GM12878 (cell line): ENCODE results near the gene KIFC3. TPM values are rescaled to one million over a fixed set of nuclear protein-coding genes. Genes with fewer than 3 reads are reported as not detected.

Source experiments
- ATAC-seq: fragments of 200-7000 bp; cut with Tn5 transposase; 3 replicates; pipeline ENCODE4 v1.9.1; 2020; ENCODE audit warnings: mild to moderate bottlenecking, moderate library complexity
- BruUV-seq: library from RNA; stranded (reverse); fragments of 400-500 nt; replicated peaks from 2 replicates; lab custom pipeline; 2021; lab: Mats Ljungman, UMichigan
- CTCF ChIA-PET: fragments of 300-600 bp; sonication (Branson Sonifier 250); formaldehyde crosslinking; extraction: SDS; loops from one replicate; lab custom pipeline; 2021; ENCODE audit warnings: inconsistent platforms; lab: Yijun Ruan, JAX
- POLR2A ChIA-PET: fragments of 350-600 bp; formaldehyde crosslinking; extraction: SDS; loops from one replicate; lab custom pipeline; 2021; ENCODE audit warnings: inconsistent platforms; lab: Charles Lee
- RAD21 ChIA-PET: fragments of 300-600 bp; sonication (Branson Sonifier 250); formaldehyde crosslinking; loops from one replicate; lab custom pipeline; 2023; ENCODE audit warnings: antibody characterized with exemption; ENCODE audit not compliant: unreplicated experiment; lab: Charles Lee
- SMC1A ChIA-PET: fragments of 300-600 bp; sonication (Branson Sonifier 250); formaldehyde crosslinking; loops from one replicate; lab custom pipeline; 2023; ENCODE audit not compliant: unreplicated experiment, uncharacterized antibody; lab: Charles Lee
- DNase-seq: peaks from one replicate; pipeline ENCODE4 v3.0.0-alpha.2; 2011; ENCODE audit warnings: low read depth, low spot score
- FAIRE-seq: peaks from 3 replicates; lab custom pipeline; 2011; peaks lifted over from hg19 to GRCh38; lab: Jason Lieb, UNC
- H2AFZ ChIP-seq: 2 replicates; pipeline ENCODE4 v1.6.0; 2011; ENCODE audit warnings: low read depth, low read length, control low read depth; ENCODE audit not compliant: control insufficient read depth
- H3K27ac ChIP-seq: 2 replicates; pipeline ENCODE4 v1.5.1; 2011; ENCODE audit warnings: control low read depth; ENCODE audit not compliant: control insufficient read depth, insufficient read depth
- H3K27me3 ChIP-seq, 2 experiments: replicated peaks in 1 of 2; 2 replicates each; pipeline versions ENCODE4 v1.6.0 to v1.6.1; 2011; ENCODE audit warnings: low read length in 1 of 2; ENCODE audit not compliant: control insufficient read depth in 2 of 2, insufficient read depth in 2 of 2
- H3K36me3 ChIP-seq, 2 experiments: 2 replicates each; pipeline ENCODE4 v1.5.1; 2011; ENCODE audit warnings: low read length in 1 of 2; ENCODE audit not compliant: control insufficient read depth in 2 of 2, insufficient read depth in 2 of 2
- H3K4me1 ChIP-seq: 2 replicates; pipeline ENCODE4 v1.6.1; 2011; ENCODE audit warnings: mild to moderate bottlenecking, low read length, moderate library complexity, mixed read lengths; ENCODE audit not compliant: control insufficient read depth, insufficient read depth
- H3K4me2 ChIP-seq: 2 replicates; pipeline ENCODE4 v1.6.0; 2011; ENCODE audit warnings: control low read depth; ENCODE audit not compliant: control insufficient read depth, insufficient read depth
- H3K4me3 ChIP-seq: fragments of 200-600 bp; sonication (generic); 2 replicates; pipeline ENCODE4 v1.5.1; 2016
- H3K79me2 ChIP-seq: 2 replicates; pipeline ENCODE4 v1.6.0; 2011; ENCODE audit warnings: low read length; ENCODE audit not compliant: control insufficient read depth, insufficient read depth
- H3K9ac ChIP-seq: 2 replicates; pipeline ENCODE4 v1.8.0; 2011; ENCODE audit warnings: low read length, control low read depth, mixed read lengths; ENCODE audit not compliant: control insufficient read depth, insufficient read depth
- H3K9me3 ChIP-seq: replicated peaks from 3 replicates; pipeline ENCODE4 v1.5.1; 2011; ENCODE audit warnings: mild to moderate bottlenecking, low read length; ENCODE audit not compliant: control insufficient read depth, insufficient read depth
- H4K20me1 ChIP-seq: 2 replicates; pipeline ENCODE4 v1.6.0; 2011; ENCODE audit not compliant: control insufficient read depth, insufficient read depth
- ATF7 ChIP-seq: fragments of 450-650 bp; IDR thresholded peaks from 2 replicates; pipeline ENCODE4 v1.6.1; 2016; ENCODE audit warnings: low read depth, mild to moderate bottlenecking
- CBFB ChIP-seq: IDR thresholded peaks from 2 replicates; pipeline ENCODE4 v1.6.1; 2016; ENCODE audit warnings: antibody characterized with exemption, low read depth
- ELK1 ChIP-seq: IDR thresholded peaks from 2 replicates; pipeline ENCODE4 v1.6.1; 2012; ENCODE audit warnings: low read depth, low read length, improper control_type of control experiment
- MLLT1 ChIP-seq: fragments of 450-650 bp; IDR thresholded peaks from 2 replicates; pipeline ENCODE4 v1.6.1; 2016; ENCODE audit warnings: mild to moderate bottlenecking
- PML ChIP-seq: IDR thresholded peaks from 2 replicates; pipeline ENCODE4 v1.6.1; 2012; ENCODE audit warnings: low read length, inconsistent platforms
- RCOR1 ChIP-seq: conservative IDR thresholded peaks from 2 replicates; pipeline ENCODE4 v1.6.1; 2012; ENCODE audit warnings: low read depth, low read length, improper control_type of control experiment
- SKIL ChIP-seq: fragments of 450-650 bp; IDR thresholded peaks from 2 replicates; pipeline ENCODE4 v1.6.1; 2017; ENCODE audit warnings: mild to moderate bottlenecking, low read depth, inconsistent platforms; ENCODE audit not compliant: poor library complexity, severe bottlenecking
- SREBF1 ChIP-seq: IDR thresholded peaks from 2 replicates; pipeline ENCODE4 v1.6.1; 2012; ENCODE audit warnings: mild to moderate bottlenecking, low read length
- STAT3 ChIP-seq: IDR thresholded peaks from 2 replicates; pipeline ENCODE4 v1.6.1; 2011; ENCODE audit warnings: low read depth, low read length, improper control_type of control experiment
- SUPT20H ChIP-seq: IDR thresholded peaks from 2 replicates; pipeline ENCODE4 v1.6.1; 2011; ENCODE audit warnings: low read depth, mild to moderate bottlenecking, low read length, moderate library complexity, borderline replicate concordance; ENCODE audit not compliant: control insufficient read depth
- SUZ12 ChIP-seq: fragments of 200-600 bp; sonication (generic); IDR thresholded peaks from one replicate; pipeline ENCODE4 v1.6.1; 2018; ENCODE audit warnings: antibody characterized with exemption, mild to moderate bottlenecking; ENCODE audit not compliant: unreplicated experiment
- WRNIP1 ChIP-seq: IDR thresholded peaks from 2 replicates; pipeline ENCODE4 v1.6.1; 2011; ENCODE audit warnings: low read depth, low read length, improper control_type of control experiment, borderline replicate concordance
- ZBTB11 ChIP-seq: fragments of 450-650 bp; formaldehyde crosslinking; IDR thresholded peaks from 2 replicates; pipeline ENCODE4 v1.5.0; 2022; ENCODE audit warnings: mild to moderate bottlenecking, missing genetic modification characterization
- ZBTB33 ChIP-seq: fragments of 450-650 bp; IDR thresholded peaks from 2 replicates; pipeline ENCODE4 v1.6.1; 2017; ENCODE audit warnings: mild to moderate bottlenecking
- WGBS: methylation state at CpG from one replicate; pipeline ENCODE4 v1.1.6; 2016; ENCODE audit warnings: low lambda C conversion rate; ENCODE audit not compliant: insufficient replicate concordance, insufficient coverage; ENCODE audit errors: missing lambda C conversion rate; 5-methylcytosine and 5-hydroxymethylcytosine counted together
- in situ Hi-C: fragments of 300-500 bp; cut with MboI; formaldehyde crosslinking; loops from 9 replicates; pipeline ENCODE4 v1.14.3; 2018; ENCODE audit warnings: mixed read lengths
- intact Hi-C: fragments of 100-400 bp; cut with micrococcal nuclease; formaldehyde crosslinking; loops from one replicate; pipeline ENCODE4 v1.14.2; 2022; ENCODE audit not compliant: unreplicated experiment
- polyA plus RNA-seq, 11 experiments: library from polyadenylated mRNA; depleted of rRNA in 4 of 11; unstranded in 6 of 11; stranded (reverse) in 5 of 11; fragments of >200 nt; fragmentation: Nextera tagmentation in 4 of 11; fragmentation: Illumina TruSeq in 1 of 11; extraction: Ambion mirVana in 4 of 11; extraction: Trizol in 1 of 11; gene quantifications; 1 replicate in 1 of 11; 2 replicates in 10 of 11; pipeline versions ENCODE4 v1.2.1 to v1.2.3, GENCODE V29; 2011 to 2016; ENCODE audit warnings: inconsistent platforms in 2 of 11, missing spikeins in 2 of 11, low read depth in 1 of 11
- total RNA-seq, 4 experiments: library from RNA; depleted of rRNA in 3 of 4; stranded (reverse); fragments of >200 nt in 3 of 4; fragmentation: Illumina TruSeq in 1 of 4; extraction: Trizol in 1 of 4; gene quantifications; 2 replicates each; pipeline versions ENCODE4 v1.2.1 to v1.2.3, GENCODE V29; 2013 to 2021

The KIFC3 gene
- total and polyA plus RNA-seq, 10 of the 15 experiments (the other 5 are each of a cell fraction or from before 2014, with no cell fraction given): 0.22 to 1.3 (median 0.26) TPM; not detected in 3

- no peaks in the 10 kb centered on the region for H3K9me3 ChIP-seq
- no peaks in the 10 kb centered on the region for H3K4me1 ChIP-seq
- SMC1A ChIA-PET: interaction anchor here (1.4 kb wide), 1 partner anchor 141 kb away, joined by 5 read pairs; no protein-coding TSS in a partner anchor
- RAD21 ChIA-PET: interaction anchor here (2.0 kb wide), 1 partner anchor 8 kb away, joined by 6 read pairs; no protein-coding TSS in a partner anchor
- H3K27me3 ChIP-seq: no peaks in the 10 kb centered on the region
- 96% methylated on average over 7 of the region's 7 CpGs for WGBS
- in situ Hi-C loops (loop anchor here (5.0 kb wide), 1 partner anchor 244 kb away; the partner anchor contains the start of genes USB1 and ZNF319), intact Hi-C loops (loop anchor here (1.0 to 5.0 kb wide), 2 partner anchors 104 to 247 kb away; no protein-coding TSS in a partner anchor)
- no peaks in the 10 kb centered on the region; a peak in 1 of 4 replicates for H3K36me3 ChIP-seq
- H3K4me2 ChIP-seq: no peak overlapping the region
- CTCF ChIA-PET: interaction anchor here (1.0 to 2.5 kb wide), 7 partner anchors 36 to 368 kb away, joined by 3 to 9 read pairs (median 4); no protein-coding TSS in a partner anchor
- H2AFZ ChIP-seq: no peak overlapping the region
- H3K79me2 ChIP-seq: no peaks in the 10 kb centered on the region
- no peak overlapping the region for H3K9ac ChIP-seq
- no peak for FAIRE-seq
- no peak for ATAC-seq
- no peak overlapping the region for H3K27ac ChIP-seq
- no peak overlapping the region for H3K4me3 ChIP-seq
- H4K20me1 ChIP-seq: no peaks in the 10 kb centered on the region
- DNase-seq: no peak
- no TSS peak for BruUV-seq
- POLR2A ChIA-PET: no interaction called here
- TF ChIP-seq RCOR1 (no peak), WRNIP1 (no peak), MLLT1 (no peak), ZBTB11 (no peak), ATF7 (no peak), PML (no peak), ZBTB33 (no peak), STAT3 (no peak), SREBF1 (no peak), SUZ12 (no peak), SUPT20H (no peak), SKIL (no peak), ELK1 (no peak), CBFB (no peak)
Observed at GRCh38 chr16:57757883-57758282, 44.4 kb downstream of the KIFC3 start.
